Stimulated activated CD8-positive, alpha-beta memory T cell treated with anti-CD3 and anti-CD28 coated beads, Interleukin-7, amount 100 ng/mL, for 4 hours (primary cell): ENCODE measurements around the gene CASZ1.

Experiments used
- DNase-seq, 2 donors: peaks; one replicate each; pipeline ENCODE4 v3.0.0-alpha.2; 2020; ENCODE audit warnings: low read depth in 2 of 2

The CASZ1 gene

GRCh38 chr1:10728595-10729410 lies 67.6 kb downstream of the CASZ1 start:
- no peak for DNase-seq

- no peak for DNase-seq
These were observed 68.7 kb downstream of the CASZ1 start for GRCh38 chr1:10727751-10728232.

- DNase-seq: no peak
These were observed 70.1 kb downstream of the CASZ1 start for GRCh38 chr1:10726355-10726754.

- DNase-seq: no peak
These were observed 71.2 kb downstream of the CASZ1 start for GRCh38 chr1:10724948-10725847.

GRCh38 chr1:10724511-10724910 lies 71.9 kb downstream of the CASZ1 start:
- DNase-seq: no peak

GRCh38 chr1:10724052-10724494 lies 72.4 kb downstream of the CASZ1 start:
- no peak for DNase-seq

GRCh38 chr1:10723317-10723716 lies 73.1 kb downstream of the CASZ1 start:
- DNase-seq: no peak

- DNase-seq: no peak
These were observed 73.6 kb downstream of the CASZ1 start for GRCh38 chr1:10722803-10723202.

GRCh38 chr1:10721381-10722321 lies 74.8 kb downstream of the CASZ1 start:
- no peak for DNase-seq

- DNase-seq: no peak
These were observed 75.8 kb downstream of the CASZ1 start for GRCh38 chr1:10720635-10721034.

GRCh38 chr1:10718083-10718415 lies 78.4 kb downstream of the CASZ1 start:
- no peak for DNase-seq

- DNase-seq: no peak
These were observed 79.0 kb downstream of the CASZ1 start for GRCh38 chr1:10717296-10718082.

GRCh38 chr1:10716840-10717239 lies 79.6 kb downstream of the CASZ1 start:
- DNase-seq: no peak

GRCh38 chr1:10714337-10715114 lies 81.9 kb downstream of the CASZ1 start:
- DNase-seq: no peak

GRCh38 chr1:10713614-10714013 lies 82.8 kb downstream of the CASZ1 start:
- DNase-seq: no peak

- no peak for DNase-seq
These were observed 83.7 kb downstream of the CASZ1 start for GRCh38 chr1:10712568-10713362.

- no peak for DNase-seq
These were observed 86.0 kb downstream of the CASZ1 start for GRCh38 chr1:10710489-10710888.

GRCh38 chr1:10709646-10710045 lies 86.8 kb downstream of the CASZ1 start:
- no peak for DNase-seq

- DNase-seq: no peak
These were observed 87.3 kb downstream of the CASZ1 start for GRCh38 chr1:10709165-10709564.
